ENCODE data around the gene TFB1M.
"Not testable (repeated sequence)": the region's sequence is repeated elsewhere in the genome, so short reads cannot be mapped to it uniquely, and the experiment has no call there.

TFB1M gene

GRCh38 chr6:155315516-155315871 is 1.2 kb upstream of the TFB1M start:
- TF ChIP-seq RARB (CRISPR knock-in tag; IDR thresholded peaks at IDR 0.05), result no peak
- TF ChIP-seq BACH2 (CRISPR knock-in tag; IDR thresholded peaks at IDR 0.05; ENCODE audit: borderline replicate concordance), result no peak
- TF ChIP-seq PATZ1 (CRISPR knock-in tag; IDR thresholded peaks at IDR 0.05; ENCODE audit: borderline replicate concordance), result no peak
- no peak for TF ChIP-seq ZFP3 (CRISPR knock-in tag; IDR thresholded peaks at IDR 0.05)
- TF ChIP-seq SNAI2 (CRISPR knock-in tag; IDR thresholded peaks at IDR 0.05), result 0 out of 2 replicates have a peak, but pooled peaks have one; percentile 37
- no peak for ATAC-seq

- peak; percentile 69 for ATAC-seq
- TF ChIP-seq CREB5 (CRISPR knock-in tag; IDR thresholded peaks at IDR 0.05; ENCODE audit: low read depth) (0 out of 2 replicates have a peak, but pooled peaks have one; percentile 19), PPARA (CRISPR knock-in tag; IDR thresholded peaks at IDR 0.05; ENCODE audit: borderline replicate concordance) (0 out of 2 replicates have a peak, but pooled peaks have one; percentile 48), CSDC2 (CRISPR knock-in tag; IDR thresholded peaks at IDR 0.05) (no peak), ISL1 (CRISPR knock-in tag; IDR thresholded peaks at IDR 0.05) (peak; percentile 49), TOX (CRISPR knock-in tag; IDR thresholded peaks at IDR 0.05; ENCODE audit: borderline replicate concordance) (no peak)
Measured at GRCh38 chr6:155314773-155315515, 660 bp upstream of the TFB1M start.

- ATAC-seq, result peak; percentile 22
- TF ChIP-seq GLIS3 (CRISPR knock-in tag; IDR thresholded peaks at IDR 0.05) (no peak), CSRNP3 (CRISPR knock-in tag; IDR thresholded peaks at IDR 0.05) (no peak), BACH2 (CRISPR knock-in tag; IDR thresholded peaks at IDR 0.05; ENCODE audit: borderline replicate concordance) (no peak), TCF4 (CRISPR knock-in tag; IDR thresholded peaks at IDR 0.05; ENCODE audit: borderline replicate concordance) (no peak), ESRRG (CRISPR knock-in tag; IDR thresholded peaks at IDR 0.05) (no peak), OSR1 (CRISPR knock-in tag; IDR thresholded peaks at IDR 0.05) (no peak), ARNTL (CRISPR knock-in tag; IDR thresholded peaks at IDR 0.05; ENCODE audit: borderline replicate concordance, low read depth) (no peak), SNAI2 (CRISPR knock-in tag; IDR thresholded peaks at IDR 0.05) (no peak), RARB (CRISPR knock-in tag; IDR thresholded peaks at IDR 0.05) (no peak), PATZ1 (CRISPR knock-in tag; IDR thresholded peaks at IDR 0.05; ENCODE audit: borderline replicate concordance) (no peak), ZNF565 (CRISPR knock-in tag; conservative IDR thresholded peaks at IDR 0.05; ENCODE audit: low read depth) (no peak), ISL1 (CRISPR knock-in tag; IDR thresholded peaks at IDR 0.05) (no peak), CSDC2 (CRISPR knock-in tag; IDR thresholded peaks at IDR 0.05) (no peak), PPARA (CRISPR knock-in tag; IDR thresholded peaks at IDR 0.05; ENCODE audit: borderline replicate concordance) (no peak), POU6F1 (CRISPR knock-in tag; IDR thresholded peaks at IDR 0.05; ENCODE audit: borderline replicate concordance, low read depth) (no peak), ZFP3 (CRISPR knock-in tag; IDR thresholded peaks at IDR 0.05) (no peak), ZNF70 (CRISPR knock-in tag; IDR thresholded peaks at IDR 0.05) (no peak), CREB5 (CRISPR knock-in tag; IDR thresholded peaks at IDR 0.05; ENCODE audit: low read depth) (no peak), ZC3H10 (CRISPR knock-in tag; IDR thresholded peaks at IDR 0.05) (no peak)
Measured at GRCh38 chr6:155313602-155314091, 637 bp downstream of the TFB1M start.

- not testable (repeated sequence) for ATAC-seq
Measured at GRCh38 chr6:155312950-155313349, 1.3 kb downstream of the TFB1M start.
